Measurements from ENCODE around the gene SDF2L1.
"Not testable (repeated sequence)": the region's sequence is repeated elsewhere in the genome, so short reads cannot be mapped to it uniquely, and the experiment has no call there.

SDF2L1 gene

DNA sequence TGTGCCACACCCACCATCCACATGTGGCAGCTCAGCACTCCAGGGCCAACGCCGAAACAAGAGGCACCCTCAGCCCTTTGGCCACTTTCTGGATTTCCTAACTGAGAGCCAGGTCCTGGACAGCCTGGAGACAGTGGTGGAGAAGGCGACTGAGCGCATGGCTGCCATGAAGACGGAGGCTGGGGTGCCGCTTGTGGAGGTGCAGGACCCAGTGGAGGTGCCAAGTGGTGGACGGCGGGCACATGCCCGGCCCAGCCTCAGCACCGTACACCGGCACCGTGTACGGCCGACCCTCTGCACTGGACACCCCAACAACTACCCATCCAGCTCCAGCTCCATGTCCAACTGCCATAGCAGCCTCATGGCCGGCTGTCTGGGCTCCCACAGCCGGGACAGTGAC lies 8.0 kb upstream of the SDF2L1 start:
- H3K27me3 ChIP-seq: no peaks in the 10 kb centered on the region
- no peak overlapping the region for H3K27ac ChIP-seq
- TF ChIP-seq, protein P1, sequence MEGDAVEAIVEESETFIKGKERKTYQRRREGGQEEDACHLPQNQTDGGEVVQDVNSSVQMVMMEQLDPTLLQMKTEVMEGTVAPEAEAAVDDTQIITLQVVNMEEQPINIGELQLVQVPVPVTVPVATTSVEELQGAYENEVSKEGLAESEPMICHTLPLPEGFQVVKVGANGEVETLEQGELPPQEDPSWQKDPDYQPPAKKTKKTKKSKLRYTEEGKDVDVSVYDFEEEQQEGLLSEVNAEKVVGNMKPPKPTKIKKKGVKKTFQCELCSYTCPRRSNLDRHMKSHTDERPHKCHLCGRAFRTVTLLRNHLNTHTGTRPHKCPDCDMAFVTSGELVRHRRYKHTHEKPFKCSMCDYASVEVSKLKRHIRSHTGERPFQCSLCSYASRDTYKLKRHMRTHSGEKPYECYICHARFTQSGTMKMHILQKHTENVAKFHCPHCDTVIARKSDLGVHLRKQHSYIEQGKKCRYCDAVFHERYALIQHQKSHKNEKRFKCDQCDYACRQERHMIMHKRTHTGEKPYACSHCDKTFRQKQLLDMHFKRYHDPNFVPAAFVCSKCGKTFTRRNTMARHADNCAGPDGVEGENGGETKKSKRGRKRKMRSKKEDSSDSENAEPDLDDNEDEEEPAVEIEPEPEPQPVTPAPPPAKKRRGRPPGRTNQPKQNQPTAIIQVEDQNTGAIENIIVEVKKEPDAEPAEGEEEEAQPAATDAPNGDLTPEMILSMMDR (IDR thresholded peaks at IDR 0.05): no peak
- DNase-seq: no peak
- H3K36me3 ChIP-seq: no peaks in the 10 kb centered on the region
- H3K9me3 ChIP-seq: no peaks in the 10 kb centered on the region
- H3K4me1 ChIP-seq: peaks cover 0 to 7% (median 5%) of the 10 kb centered on the region in 4 donors
- intact Hi-C loops (cut with DNase I; ENCODE audit: low total_unique reads): no loop called here
- no peak overlapping the region for H3K4me3 ChIP-seq

DNA sequence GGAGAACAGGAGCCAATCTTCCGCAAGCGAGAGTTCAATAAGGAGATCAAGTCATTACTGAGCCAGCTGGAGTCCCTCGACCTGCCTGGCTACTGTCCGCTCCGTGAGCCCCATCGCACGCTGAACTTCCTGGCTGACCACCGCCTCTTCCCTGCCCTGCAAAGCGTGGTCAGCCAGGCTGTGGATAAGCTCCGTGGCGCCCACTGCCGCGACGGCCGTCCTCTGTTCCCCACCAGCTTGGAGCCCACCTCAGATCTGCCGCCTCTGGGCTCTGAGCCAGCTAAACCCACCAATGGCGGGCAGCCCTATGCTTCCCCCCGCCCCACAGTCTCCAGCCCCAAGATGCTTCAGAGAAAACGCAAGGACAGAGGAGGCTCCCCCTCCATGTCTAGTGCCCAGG lies 7.3 kb upstream of the SDF2L1 start:
- Histone ChIP-seq H3K4me3 (no peak overlapping the region), H3K9me3 (no peaks in the 10 kb centered on the region), H3K4me1 (peaks cover 0 to 4% (median 2%) of the 10 kb centered on the region in 4 donors), H3K27ac (no peak overlapping the region), H3K36me3 (no peaks in the 10 kb centered on the region), H3K27me3 (no peaks in the 10 kb centered on the region)
- intact Hi-C loops (cut with DNase I; ENCODE audit: low total_unique reads): no loop called here
- no peak for DNase-seq
- TF ChIP-seq, protein P1 (IDR thresholded peaks at IDR 0.05): no peak

DNA sequence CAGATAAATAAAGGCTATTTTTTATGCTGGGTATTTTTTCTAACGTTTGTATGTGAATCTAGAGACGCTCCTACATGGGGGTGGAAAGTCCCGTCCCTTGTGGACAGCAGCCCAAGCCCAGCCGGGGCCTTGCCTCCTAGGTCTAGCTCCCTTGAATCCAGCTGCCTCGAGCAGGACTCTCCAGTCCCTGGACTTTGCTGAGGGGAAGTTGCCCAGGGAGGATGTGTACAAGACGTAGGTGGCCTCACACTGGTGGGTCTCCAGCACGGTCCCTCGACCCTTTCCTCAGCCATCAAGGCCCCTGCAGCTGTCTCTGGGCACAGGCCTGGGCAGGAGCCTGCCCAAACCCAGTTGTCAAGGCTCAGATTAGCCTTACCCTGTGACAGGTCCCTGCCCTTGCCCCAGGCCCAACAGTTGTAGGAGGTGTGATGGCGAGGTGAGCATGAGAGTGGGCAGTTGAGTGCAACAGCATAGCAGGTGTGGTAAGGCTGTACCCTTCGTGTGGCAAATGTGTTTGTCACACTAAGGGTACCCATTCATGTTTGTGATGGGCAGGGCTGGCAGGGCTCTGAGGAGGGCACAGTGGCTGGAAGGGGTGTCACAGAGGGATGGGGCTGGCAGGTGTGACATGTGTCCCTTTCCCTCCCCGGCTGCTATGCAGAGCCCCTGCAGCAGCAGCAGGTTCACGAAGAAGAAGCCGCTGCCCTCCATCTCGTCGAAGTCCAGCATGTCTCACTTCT lies 6.2 kb upstream of the SDF2L1 start:
- Histone ChIP-seq H3K36me3 (no peaks in the 10 kb centered on the region), H3K4me3 (no peak overlapping the region), H3K4me1 (peaks cover 0 to under 1% (median under 1%) of the 10 kb centered on the region in 4 donors), H3K27me3 (no peaks in the 10 kb centered on the region), H3K27ac (no peak overlapping the region), H3K9me3 (no peaks in the 10 kb centered on the region)
- intact Hi-C loops (cut with DNase I; ENCODE audit: low total_unique reads): no loop called here
- DNase-seq: no peak
- TF ChIP-seq, protein P1 (IDR thresholded peaks at IDR 0.05): no peak

DNA sequence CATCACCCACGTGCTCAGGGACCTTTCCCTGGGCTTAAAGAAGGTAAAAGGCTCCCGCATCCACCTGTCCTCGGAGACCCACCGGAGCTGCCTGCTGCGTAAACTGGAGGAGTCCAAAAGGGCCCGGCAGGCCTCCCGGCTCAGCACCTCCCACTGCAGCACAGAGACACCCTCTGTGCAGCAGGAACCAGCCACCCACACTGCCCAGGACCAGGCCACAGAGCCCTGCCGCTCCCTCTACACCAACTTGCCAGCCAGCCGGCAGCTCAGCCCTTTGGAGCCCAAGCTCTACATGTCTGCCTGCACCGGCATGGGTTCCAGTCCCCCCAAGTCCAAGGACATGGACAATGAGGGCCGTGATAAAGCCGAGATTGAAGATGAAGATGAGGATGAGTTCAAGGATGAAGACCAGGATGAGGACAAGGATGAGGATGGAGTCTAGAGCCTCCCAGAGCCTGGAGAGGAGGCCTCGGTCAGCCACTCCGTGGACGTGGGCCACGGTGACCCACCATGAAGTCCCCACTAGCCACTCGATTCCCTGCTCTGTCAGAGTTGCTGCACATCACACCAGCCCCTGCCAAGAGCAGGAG lies 5.4 kb upstream of the SDF2L1 start:
- Histone ChIP-seq H3K27ac (no peak overlapping the region), H3K9me3 (no peaks in the 10 kb centered on the region), H3K4me3 (no peak overlapping the region), H3K27me3 (no peaks in the 10 kb centered on the region), H3K36me3 (no peaks in the 10 kb centered on the region), H3K4me1 (peaks cover 0 to 8% (median 7%) of the 10 kb centered on the region in 4 donors)
- intact Hi-C loops (cut with DNase I; ENCODE audit: low total_unique reads): no loop called here
- no peak for DNase-seq
- TF ChIP-seq, protein P1 (IDR thresholded peaks at IDR 0.05): no peak

DNA sequence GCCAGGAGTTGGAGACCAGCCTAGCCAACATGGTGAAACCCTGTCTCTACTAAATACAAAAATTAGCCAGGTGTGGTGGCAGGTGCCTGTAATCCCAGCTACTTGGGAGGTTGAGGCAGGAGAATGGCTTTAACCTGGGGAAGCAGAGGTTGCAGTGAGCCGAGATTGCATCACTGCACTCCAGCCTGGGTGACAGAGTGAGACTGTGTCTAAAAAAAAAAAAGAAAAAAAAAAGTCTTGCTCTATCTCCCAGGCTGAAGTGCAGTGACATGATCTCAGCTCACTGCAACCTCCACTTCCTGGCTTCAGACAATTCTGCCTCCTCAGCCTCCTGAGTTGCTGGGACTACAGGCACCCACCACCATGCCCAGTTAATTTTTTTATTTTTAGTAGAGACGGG lies 4.7 kb upstream of the SDF2L1 start:
- H3K36me3 ChIP-seq; DNase-seq; H3K27me3 ChIP-seq; intact Hi-C loops (cut with DNase I; ENCODE audit: low total_unique reads); H3K4me3 ChIP-seq; H3K4me1 ChIP-seq; H3K27ac ChIP-seq; H3K9me3 ChIP-seq: not testable (repeated sequence)

DNA sequence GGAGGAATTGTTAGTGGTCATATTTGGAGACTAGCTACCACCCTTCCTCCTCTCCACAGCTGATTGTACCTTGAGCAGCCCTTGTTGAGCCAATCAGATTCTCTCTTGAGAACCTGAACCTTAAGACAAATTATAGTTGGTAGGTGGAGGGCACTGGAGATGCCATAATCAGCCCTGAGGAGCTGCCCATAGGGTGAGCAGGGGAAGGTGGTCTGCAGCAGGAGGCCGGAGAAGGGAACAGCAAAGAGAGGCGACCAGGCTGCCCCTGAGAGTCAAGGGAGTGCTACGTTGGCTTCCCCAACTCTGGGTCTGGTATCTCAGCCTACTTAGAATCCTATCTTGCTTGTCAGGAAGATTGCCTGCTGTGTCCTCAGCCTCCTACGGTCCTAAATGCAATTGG lies 2.7 kb upstream of the SDF2L1 start:
- Histone ChIP-seq H3K4me3 (no peak overlapping the region), H3K27ac (no peak overlapping the region), H3K36me3 (no peaks in the 10 kb centered on the region), H3K4me1 (peaks cover 0 to 21% (median 21%) of the 10 kb centered on the region in 4 donors), H3K9me3 (no peaks in the 10 kb centered on the region), H3K27me3 (no peaks in the 10 kb centered on the region)
- DNase-seq: no peak
- intact Hi-C loops (cut with DNase I; ENCODE audit: low total_unique reads): no loop called here
- TF ChIP-seq, protein P1 (IDR thresholded peaks at IDR 0.05): no peak

Measured in tibial artery (tissue), 4 donors.